Esophagus squamous epithelium (tissue), 4 donors: ENCODE data around the gene DCPS.

Experiments used
- POLR2A ChIP-seq, 4 donors: fragments of 450-650 bp; IDR thresholded peaks; one replicate each; pipeline ENCODE4 v1.6.1; 2017; ENCODE audit warnings: antibody characterized with exemption in 4 of 4, mild to moderate bottlenecking in 4 of 4, moderate library complexity in 3 of 4
- TF ChIP-seq, protein P1 (sequence below), 6 experiments: fragments of 450-650 bp in 4 of 6; fragments of 200-600 bp in 2 of 6; sonication (generic) in 2 of 6; IDR thresholded peaks; one replicate each; pipeline ENCODE4 v1.5.1; 2016 to 2019; ENCODE audit warnings: antibody characterized with exemption in 6 of 6, mild to moderate bottlenecking in 4 of 6, moderate library complexity in 4 of 6

DNA sequence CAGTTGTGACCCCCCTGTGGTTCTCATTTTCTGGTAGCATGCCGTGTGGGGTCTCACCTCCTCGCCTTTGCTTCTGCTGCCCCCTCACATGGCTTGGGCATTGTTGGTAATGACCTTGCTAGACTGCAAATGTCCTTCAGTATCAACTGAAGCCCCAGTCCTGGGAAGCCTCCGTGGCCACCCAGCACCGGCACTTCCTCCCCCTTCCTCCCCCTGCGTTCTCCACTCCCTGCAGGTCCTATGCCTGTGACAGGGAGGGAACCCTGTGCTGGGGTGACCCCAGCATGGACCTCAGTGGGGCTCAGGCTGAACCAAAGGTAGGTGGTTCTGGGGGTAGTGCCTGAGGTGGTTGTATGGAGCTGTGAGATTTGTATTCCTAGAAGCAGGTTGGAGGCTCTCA, 57.5 kb downstream of the DCPS start:
- TF ChIP-seq, protein P1, sequence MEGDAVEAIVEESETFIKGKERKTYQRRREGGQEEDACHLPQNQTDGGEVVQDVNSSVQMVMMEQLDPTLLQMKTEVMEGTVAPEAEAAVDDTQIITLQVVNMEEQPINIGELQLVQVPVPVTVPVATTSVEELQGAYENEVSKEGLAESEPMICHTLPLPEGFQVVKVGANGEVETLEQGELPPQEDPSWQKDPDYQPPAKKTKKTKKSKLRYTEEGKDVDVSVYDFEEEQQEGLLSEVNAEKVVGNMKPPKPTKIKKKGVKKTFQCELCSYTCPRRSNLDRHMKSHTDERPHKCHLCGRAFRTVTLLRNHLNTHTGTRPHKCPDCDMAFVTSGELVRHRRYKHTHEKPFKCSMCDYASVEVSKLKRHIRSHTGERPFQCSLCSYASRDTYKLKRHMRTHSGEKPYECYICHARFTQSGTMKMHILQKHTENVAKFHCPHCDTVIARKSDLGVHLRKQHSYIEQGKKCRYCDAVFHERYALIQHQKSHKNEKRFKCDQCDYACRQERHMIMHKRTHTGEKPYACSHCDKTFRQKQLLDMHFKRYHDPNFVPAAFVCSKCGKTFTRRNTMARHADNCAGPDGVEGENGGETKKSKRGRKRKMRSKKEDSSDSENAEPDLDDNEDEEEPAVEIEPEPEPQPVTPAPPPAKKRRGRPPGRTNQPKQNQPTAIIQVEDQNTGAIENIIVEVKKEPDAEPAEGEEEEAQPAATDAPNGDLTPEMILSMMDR (IDR thresholded peaks at IDR 0.05) = no peak
- no peak for TF ChIP-seq POLR2A (IDR thresholded peaks at IDR 0.05)
